ENCODE data around the gene CCNG2. TPM values are rescaled to one million over a fixed set of nuclear protein-coding genes. Genes with fewer than 3 reads are reported as not detected.
A peak's percentile ranks its signal among the peaks of the same experiment; 100 is the strongest.

Gene CCNG2
- total and polyA plus RNA-seq, 9 of the 15 experiments (the other 6 are each of a cell fraction or from before 2014, with no cell fraction given) = 0.49 to 6.6 (median 2.9) TPM

DNA sequence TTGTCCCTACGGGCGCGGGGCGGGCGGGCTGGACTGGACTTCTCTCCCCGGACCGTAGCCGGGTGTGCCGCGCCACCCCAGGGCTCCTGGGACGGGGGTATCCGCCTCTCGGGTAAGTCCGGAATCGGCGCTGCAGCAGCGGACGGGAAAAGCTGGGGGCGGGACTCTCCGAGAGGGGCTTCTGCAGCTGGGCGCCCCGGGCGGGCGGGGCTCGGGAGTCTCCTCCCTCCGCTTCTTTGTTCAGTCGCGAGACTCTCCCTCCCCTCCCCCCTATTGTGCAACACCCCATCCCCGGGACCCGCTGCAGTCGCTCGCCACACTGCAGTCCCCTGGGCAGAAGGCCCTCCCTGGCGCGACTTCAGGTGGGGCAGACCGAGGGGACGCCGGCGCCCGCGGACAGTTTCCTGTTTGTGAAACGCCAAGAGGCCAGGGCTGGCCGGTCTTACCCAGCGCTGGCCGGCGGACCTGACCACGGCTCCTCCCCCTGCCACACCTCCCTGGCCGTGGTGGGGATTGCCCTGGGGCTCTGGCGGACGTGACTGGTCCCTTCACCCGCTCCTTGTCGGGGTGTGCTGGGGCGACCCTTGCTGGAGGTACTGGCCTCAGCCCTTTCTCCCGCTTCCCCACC is 966 bp downstream of the CCNG2 start (continued):
- TF ChIP-seq, protein P1, sequence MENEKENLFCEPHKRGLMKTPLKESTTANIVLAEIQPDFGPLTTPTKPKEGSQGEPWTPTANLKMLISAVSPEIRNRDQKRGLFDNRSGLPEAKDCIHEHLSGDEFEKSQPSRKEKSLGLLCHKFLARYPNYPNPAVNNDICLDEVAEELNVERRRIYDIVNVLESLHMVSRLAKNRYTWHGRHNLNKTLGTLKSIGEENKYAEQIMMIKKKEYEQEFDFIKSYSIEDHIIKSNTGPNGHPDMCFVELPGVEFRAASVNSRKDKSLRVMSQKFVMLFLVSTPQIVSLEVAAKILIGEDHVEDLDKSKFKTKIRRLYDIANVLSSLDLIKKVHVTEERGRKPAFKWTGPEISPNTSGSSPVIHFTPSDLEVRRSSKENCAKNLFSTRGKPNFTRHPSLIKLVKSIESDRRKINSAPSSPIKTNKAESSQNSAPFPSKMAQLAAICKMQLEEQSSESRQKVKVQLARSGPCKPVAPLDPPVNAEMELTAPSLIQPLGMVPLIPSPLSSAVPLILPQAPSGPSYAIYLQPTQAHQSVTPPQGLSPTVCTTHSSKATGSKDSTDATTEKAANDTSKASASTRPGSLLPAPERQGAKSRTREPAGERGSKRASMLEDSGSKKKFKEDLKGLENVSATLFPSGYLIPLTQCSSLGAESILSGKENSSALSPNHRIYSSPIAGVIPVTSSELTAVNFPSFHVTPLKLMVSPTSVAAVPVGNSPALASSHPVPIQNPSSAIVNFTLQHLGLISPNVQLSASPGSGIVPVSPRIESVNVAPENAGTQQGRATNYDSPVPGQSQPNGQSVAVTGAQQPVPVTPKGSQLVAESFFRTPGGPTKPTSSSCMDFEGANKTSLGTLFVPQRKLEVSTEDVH (IDR thresholded peaks at IDR 0.05; ENCODE audit: low read depth, partially characterized antibody) = no peak
- TF ChIP-seq ATF7 (IDR thresholded peaks at IDR 0.05) = peak; percentile 40; the same call in 1 of the 2 replicates
- TF ChIP-seq TEAD2 (tag; IDR thresholded peaks at IDR 0.05) = no peak
- TF ChIP-seq, protein P2, sequence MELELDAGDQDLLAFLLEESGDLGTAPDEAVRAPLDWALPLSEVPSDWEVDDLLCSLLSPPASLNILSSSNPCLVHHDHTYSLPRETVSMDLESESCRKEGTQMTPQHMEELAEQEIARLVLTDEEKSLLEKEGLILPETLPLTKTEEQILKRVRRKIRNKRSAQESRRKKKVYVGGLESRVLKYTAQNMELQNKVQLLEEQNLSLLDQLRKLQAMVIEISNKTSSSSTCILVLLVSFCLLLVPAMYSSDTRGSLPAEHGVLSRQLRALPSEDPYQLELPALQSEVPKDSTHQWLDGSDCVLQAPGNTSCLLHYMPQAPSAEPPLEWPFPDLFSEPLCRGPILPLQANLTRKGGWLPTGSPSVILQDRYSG (tag; conservative IDR thresholded peaks at IDR 0.05; ENCODE audit: low read depth) = no peak
- no peak for TF ChIP-seq ILF3 (IDR thresholded peaks at IDR 0.05; ENCODE audit: borderline replicate concordance)
- TF ChIP-seq, protein P3, sequence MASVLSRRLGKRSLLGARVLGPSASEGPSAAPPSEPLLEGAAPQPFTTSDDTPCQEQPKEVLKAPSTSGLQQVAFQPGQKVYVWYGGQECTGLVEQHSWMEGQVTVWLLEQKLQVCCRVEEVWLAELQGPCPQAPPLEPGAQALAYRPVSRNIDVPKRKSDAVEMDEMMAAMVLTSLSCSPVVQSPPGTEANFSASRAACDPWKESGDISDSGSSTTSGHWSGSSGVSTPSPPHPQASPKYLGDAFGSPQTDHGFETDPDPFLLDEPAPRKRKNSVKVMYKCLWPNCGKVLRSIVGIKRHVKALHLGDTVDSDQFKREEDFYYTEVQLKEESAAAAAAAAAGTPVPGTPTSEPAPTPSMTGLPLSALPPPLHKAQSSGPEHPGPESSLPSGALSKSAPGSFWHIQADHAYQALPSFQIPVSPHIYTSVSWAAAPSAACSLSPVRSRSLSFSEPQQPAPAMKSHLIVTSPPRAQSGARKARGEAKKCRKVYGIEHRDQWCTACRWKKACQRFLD (CRISPR knock-in tag; IDR thresholded peaks at IDR 0.05) = no peak
- TF ChIP-seq, protein P4, sequence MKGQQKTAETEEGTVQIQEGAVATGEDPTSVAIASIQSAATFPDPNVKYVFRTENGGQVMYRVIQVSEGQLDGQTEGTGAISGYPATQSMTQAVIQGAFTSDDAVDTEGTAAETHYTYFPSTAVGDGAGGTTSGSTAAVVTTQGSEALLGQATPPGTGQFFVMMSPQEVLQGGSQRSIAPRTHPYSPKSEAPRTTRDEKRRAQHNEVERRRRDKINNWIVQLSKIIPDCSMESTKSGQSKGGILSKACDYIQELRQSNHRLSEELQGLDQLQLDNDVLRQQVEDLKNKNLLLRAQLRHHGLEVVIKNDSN (CRISPR knock-in tag; IDR thresholded peaks at IDR 0.05) = no peak
- TF ChIP-seq BRCA1 (IDR thresholded peaks at IDR 0.05) = no peak
- TF ChIP-seq BRCA1 (CRISPR knock-in tag; IDR thresholded peaks at IDR 0.05) = no peak
- TF ChIP-seq SNIP1 (IDR thresholded peaks at IDR 0.05; ENCODE audit: low read depth) = no peak
- TF ChIP-seq, protein P5, sequence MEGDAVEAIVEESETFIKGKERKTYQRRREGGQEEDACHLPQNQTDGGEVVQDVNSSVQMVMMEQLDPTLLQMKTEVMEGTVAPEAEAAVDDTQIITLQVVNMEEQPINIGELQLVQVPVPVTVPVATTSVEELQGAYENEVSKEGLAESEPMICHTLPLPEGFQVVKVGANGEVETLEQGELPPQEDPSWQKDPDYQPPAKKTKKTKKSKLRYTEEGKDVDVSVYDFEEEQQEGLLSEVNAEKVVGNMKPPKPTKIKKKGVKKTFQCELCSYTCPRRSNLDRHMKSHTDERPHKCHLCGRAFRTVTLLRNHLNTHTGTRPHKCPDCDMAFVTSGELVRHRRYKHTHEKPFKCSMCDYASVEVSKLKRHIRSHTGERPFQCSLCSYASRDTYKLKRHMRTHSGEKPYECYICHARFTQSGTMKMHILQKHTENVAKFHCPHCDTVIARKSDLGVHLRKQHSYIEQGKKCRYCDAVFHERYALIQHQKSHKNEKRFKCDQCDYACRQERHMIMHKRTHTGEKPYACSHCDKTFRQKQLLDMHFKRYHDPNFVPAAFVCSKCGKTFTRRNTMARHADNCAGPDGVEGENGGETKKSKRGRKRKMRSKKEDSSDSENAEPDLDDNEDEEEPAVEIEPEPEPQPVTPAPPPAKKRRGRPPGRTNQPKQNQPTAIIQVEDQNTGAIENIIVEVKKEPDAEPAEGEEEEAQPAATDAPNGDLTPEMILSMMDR (IDR thresholded peaks at IDR 0.05 in 2 of 3, conservative IDR thresholded peaks at IDR 0.05 in 1 of 3; ENCODE audit: insufficient read depth in 2 of 3, low read depth in 1 of 3, low read length in 3 of 3) = peak in 2 of 3 experiments; percentile 9 to 26; a peak in 1 of 6 replicates
- no peak for TF ChIP-seq KDM5B (IDR thresholded peaks at IDR 0.05; ENCODE audit: insufficient replicate concordance, low read depth, low read length)
- TF ChIP-seq RFX7 (CRISPR knock-in tag; IDR thresholded peaks at IDR 0.05) = no peak
- no peak for TF ChIP-seq ZNF224 (CRISPR knock-in tag; IDR thresholded peaks at IDR 0.05)
